GM10847 (cell line): ENCODE data around the gene DERL2.
A peak's percentile ranks its signal among the peaks of the same experiment; 100 is the strongest.

Experiments used
- POLR2A ChIP-seq: IDR thresholded peaks from 2 replicates; pipeline ENCODE4 v1.6.1; 2011; ENCODE audit not compliant: insufficient read length; ENCODE audit errors: extremely low read depth

DERL2 gene

DNA sequence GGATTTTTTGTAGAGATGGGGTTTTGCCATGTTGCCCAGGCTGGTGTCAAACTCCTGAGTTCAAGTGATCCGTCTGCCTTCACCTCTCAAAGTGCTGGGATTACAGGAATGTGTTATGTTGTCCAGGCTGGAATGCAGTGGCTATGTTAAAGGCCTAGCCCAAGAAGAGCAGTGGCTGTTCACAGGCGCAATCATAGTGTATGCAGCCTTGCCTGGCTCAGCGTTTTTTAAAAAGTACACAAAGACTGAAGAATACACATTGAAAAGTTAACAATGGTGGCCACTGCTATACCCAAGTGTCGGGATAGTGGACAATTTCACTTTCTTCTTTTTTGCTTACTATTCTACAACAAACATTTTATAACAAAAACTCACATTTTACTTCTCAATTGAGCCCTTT is 7.0 kb downstream of the DERL2 start:
- TF ChIP-seq POLR2A, result no peak

DNA sequence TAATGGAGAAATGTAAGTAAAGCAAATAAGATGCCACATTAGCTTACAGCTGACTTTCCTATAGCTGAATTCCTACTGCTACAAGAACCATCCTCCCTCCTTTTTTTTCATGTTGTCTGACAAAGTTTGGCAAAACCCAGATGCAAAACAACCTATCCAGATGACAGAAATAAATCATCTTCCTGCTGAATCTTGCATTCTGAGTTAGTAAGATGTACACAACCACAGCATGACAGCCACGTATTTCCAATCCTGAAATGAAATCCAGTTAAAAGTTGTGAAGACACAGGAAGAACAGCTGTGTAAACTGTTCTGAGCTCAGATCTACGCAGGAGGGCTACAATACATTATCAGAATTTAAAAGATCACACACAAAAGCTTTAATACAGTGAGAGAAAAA is 12.1 kb downstream of the DERL2 start:
- no peak for TF ChIP-seq POLR2A

DNA sequence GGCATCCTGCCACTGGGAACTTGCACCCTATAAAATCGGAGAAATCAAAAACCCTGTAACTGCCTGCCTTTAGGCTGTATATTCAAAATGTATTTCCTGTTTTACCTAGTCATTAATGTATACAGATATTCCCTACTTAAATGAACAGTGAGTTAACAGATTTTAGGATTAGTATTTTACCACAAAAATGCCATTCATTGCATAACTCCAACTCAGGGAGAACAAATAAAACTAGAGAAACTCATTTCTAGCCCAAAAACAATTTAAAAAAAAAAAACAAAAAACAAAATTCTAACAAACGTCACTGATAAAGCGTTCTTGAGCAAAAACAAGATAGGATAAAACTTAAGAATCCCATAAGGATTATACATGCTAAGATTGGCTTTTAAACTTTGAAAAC is 13.5 kb downstream of the DERL2 start:
- TF ChIP-seq POLR2A, result no peak

DNA sequence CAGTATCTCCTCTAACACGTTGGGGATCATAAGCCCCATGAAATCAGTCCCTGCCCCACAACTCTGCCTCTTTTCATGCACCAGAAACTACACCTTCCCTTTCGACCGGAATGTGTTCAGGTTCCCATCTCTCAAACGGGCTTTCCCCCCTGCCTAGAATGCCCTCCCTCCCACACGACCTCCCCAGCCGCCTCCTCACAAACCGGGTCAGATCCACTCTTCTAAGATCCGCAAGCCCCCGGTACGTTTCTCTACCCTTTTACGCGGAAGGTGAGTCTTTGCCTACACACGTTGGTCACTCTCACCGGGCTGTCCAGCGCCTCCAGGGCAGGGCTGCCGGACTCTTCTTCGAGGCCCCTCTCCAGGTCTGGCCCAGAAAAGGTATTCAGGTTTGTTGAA is 17.9 kb downstream of the DERL2 start:
- no peak for TF ChIP-seq POLR2A

DNA sequence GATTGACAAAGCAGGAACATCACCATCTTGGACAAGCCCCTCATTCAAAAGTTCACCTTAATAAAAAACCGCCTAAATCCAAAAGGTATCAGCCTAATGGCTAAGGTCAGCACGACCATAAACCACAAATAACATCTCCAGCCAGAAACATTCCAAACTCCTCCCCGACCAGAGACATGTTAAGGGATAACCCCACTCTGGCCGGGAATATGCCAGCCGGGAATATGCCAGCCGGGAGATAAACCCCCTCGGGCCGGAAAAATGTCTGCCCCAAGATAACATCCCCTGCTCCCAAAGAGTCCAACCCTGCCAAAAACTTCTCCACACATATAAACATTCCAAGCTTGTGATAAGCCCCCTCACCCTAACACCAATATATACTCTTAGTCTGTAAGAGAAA is 18.6 kb downstream of the DERL2 start:
- no peak for TF ChIP-seq POLR2A

DNA sequence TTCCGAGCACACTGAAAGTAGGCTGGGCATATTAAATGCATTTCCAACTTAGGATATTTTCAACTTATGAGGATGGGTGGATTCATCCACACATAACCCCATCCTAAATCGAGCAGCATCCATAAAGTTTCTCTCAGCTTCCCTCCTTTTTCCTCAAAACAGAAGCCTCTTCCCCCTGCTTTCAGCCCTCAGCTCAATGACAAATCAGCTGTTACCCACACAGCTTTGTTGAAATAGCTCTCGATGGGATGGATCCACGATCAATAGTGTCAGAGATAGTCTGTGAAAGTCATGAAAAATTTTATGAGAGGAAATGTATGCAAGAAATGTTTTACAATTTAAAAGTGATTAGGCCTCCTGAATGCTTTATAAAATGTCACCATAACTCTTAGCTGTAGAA is 19.7 kb downstream of the DERL2 start:
- no peak for TF ChIP-seq POLR2A

DNA sequence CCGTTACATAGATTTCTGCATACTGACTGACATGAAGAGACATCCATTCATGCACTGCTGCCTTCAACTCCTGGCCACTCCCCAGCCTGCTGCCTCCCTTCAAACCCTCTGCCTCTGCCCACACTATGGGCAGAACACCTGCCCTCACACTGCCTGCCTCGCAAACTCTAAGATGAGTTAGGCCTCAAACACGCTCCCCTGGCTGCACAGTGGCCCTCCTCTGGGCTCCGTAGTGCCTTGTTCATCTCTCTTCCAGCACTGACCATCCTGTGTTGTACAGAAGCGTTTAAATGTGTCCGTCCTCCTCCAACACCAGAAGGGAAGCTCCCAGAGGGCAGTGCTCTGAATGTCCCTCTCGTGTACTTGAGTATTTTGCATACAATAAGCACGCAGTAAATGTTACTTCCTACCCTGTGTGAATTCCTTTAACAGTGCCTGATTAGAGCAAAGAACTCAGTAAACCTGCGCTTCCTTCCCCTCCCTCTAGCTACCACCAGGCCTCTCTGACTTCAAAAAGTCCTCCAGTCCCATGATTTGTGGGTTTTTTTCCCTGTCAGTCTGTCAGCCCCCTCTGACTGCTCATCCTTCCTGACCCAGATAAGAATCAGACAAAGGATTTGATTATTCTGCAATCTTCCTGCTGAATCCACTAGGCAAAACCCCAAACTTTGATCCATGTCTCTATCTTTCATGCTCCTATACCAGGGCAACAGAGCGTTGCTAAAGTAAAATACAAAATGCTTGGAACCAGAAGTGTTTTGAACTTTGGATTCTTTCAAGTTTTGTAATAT is 21.1 kb downstream of the DERL2 start:
- TF ChIP-seq POLR2A, result no peak

DNA sequence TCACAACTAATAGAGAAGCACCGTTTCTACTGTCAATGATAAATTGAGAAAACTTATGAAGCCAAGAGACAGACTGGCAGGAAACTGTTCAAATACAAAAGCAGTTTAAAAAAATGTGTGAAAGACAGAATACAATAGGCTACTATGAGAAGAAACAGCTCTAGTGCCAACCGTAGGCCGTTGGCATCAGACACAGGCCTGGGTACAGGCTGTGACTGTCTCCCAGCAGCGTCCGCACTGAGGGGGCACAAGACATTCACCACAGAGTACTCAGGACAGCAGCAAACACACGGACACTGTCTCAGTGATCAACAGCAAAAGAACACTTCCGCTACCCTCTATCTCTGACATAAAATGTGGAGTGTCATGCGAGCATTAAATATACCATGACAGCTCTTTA is 39.2 kb downstream of the DERL2 start:
- no peak for TF ChIP-seq POLR2A

DNA sequence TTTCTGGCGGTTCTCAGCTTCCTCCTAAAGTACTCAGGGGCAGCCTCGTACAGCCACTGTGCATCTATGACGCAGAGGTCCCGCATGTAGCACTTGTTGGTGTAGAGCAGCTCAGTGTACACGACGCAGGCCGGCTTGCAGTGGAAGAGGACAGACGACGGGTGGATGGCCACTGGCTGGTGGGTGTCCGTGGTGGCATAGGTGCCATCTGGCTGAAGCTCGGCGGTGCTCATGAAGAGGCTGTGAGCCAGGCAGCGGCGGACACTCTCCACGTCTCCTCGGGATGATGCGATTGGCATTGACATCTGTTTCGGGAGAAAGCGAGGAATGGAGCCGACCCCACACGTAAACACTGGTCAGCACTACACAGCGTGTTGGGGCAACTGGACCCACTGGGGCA is 41.8 kb downstream of the DERL2 start:
- TF ChIP-seq POLR2A, result no peak

DNA sequence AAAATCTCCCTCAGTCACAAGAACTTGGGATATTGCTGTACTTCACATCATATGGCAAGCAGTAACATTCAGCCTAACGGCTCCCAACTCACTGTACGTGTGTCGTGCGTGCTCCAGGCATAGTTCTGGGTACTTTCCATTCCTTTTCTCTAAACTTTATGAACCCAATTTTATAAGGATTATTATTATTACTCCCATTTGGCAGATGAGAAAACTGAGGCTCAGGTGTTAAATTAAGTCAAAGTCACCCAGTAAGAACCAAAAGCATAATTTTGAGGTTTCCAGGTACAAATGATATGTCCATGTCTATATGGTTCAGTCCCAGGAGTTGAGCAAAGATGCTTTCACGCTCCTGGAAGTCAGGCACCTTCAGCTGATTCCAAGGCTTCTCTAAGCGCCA is 42.2 kb downstream of the DERL2 start:
- TF ChIP-seq POLR2A, result no peak

DNA sequence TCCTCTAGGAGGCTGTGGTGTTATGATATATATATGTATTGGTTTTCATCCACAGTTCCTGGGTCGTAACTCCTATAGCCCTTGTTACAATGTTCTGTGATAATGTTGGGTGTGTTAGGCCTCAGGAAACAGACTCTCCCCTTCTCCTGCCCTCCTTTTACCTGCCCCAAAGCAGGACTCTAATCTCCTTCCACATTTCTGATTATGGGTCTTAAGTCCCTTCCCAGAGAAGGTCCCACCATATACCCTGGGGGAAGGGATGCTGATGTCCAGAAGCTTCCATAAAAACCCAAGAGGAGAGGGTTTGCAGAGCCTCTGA is 46.6 kb downstream of the DERL2 start:
- no peak for TF ChIP-seq POLR2A

DNA sequence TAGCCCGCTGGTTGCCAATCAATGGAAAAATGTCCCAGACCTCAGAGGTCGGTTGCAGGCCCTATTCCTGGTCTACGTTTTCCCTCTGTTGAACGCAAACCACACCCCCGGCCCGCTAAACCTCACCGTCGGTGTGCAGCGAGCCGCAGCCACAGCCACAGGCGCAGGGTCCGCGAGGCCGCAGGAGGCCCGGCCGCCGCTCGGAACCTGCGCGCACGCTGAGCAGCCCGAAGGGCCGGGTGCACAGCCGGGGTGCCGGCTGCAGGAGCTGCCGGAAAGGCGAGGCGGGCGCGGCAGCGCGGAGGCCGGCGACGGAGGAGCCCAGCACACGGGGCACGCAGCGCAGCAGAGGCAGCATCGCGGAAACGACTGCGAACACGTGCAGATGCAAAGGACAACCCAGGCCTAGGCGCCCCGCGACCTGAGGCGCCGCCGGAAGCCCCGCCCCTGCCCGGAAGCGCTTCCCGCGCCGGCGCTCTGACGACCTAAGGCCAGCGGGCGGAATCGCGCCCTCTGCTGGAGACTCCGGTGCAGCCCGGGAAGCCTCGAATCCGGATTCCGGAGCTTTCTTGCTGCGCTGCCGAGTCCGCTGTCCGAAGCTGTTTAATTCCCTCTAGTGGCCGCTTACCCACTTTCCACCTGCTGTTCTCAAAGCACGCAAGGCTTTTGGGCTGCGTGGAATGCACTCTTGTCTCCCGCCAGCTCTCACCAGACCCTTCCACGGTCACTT is 47.1 kb downstream of the DERL2 start, which contains the start of gene C1QBP:
Gene C1QBP (minus strand): TSS at position 440 of the 730 bp plus-strand sequence. CDS start 82 bp downstream, at position 358.
- peak; percentile 70 for TF ChIP-seq POLR2A

DNA sequence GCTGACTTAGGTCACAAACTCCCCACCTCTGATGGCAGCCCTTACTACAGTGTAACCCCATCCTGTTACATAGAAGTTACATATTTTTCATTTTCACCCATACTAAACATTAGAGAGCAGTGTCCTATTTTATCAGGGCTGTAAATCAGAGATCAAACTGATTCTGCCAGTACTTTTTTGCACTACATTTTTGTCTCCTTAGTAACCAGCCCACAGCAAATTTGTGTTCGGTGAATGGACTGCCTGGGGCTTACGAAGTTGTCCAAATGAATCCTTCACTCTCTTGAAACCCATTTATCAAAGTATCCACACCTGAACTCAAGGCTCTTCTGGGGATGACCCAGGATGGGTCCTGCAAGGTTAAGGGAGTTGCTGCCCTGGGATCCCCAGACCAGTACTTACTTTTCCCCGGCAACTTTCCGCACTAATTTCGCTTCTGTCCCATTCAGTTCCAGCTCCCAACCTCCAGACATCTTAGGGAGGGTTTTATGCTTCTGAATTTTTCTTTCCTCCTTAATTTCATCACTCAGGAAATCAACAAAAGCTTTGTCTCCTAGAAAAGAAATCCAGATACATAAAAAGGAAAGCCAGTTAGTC is 48.2 kb downstream of the DERL2 start:
- no peak for TF ChIP-seq POLR2A

DNA sequence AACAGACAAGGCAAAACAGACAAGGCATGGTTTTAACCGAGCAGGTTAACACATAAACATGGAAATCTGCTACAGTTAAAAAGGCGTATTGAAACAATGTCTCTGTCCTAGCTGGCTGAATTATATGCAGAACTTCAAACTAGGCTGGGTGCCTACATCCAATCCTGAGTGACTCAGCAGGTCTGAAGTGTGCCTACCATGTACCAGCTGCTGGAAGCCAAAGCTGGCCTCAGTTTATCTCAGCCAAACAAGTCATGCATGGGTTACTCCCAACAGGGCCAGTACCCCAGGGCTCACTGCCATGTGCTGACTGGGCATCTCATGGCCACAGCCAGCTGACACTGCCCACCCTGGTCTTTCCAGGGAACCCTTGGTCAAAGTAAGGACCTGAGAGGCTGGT is 51.0 kb downstream of the DERL2 start:
- TF ChIP-seq POLR2A, result no peak

DNA sequence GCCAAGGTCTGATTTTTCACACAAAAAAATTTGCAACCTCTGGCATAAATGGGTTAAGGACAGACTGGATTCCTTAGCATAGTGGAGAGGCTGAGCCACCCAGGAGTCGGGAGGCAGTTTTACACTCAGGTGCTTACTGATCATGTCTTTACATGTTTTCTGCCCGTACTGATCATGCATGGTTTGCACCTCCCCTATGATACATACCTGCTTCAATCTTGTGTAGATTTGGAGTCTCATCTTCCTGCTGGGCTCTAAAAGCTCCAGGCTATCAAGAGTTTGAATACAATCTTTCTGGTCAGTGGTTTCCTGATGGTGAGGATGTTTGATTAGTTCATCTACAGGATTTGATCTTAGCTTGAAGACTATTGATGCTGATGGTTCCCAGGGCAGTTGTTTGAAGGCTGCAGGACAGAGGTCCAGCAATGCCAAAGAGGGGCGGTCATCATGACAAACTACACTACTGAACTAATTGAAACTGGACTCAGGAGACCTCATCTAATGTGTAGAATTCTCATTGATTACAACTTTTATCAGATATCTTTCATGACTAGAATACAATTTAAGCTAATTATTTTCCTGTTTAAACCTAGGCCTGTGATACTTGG is 53.9 kb downstream of the DERL2 start:
- TF ChIP-seq POLR2A, result no peak

DNA sequence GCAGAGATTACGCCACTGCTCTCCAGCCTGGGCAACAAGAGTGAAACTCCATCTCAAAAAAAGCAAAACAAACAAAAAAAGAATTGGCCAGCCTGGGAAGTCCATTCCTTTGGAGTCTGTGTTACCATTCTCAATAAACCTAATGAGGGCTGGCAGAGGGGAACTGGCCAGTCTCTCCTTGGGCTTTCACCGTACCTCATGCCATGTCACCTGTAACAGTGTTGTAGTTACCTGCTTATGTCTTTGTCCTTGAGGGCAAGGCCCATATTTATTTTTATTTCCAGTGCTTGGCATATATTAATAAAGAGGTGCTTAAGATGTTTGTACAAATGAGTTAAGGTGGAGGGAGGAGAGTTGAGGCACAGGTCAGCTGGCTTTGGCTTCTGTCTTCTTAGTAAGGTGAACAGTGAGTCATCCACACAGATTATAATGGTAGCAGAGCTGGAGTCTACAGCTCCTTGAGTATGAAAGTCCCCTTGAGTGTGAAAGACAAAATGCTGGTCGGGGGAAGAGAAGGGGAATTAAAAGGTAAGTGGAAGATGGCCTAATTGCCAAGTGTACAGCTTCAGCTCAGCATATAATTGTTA is 55.5 kb downstream of the DERL2 start:
- TF ChIP-seq POLR2A, result no peak

DNA sequence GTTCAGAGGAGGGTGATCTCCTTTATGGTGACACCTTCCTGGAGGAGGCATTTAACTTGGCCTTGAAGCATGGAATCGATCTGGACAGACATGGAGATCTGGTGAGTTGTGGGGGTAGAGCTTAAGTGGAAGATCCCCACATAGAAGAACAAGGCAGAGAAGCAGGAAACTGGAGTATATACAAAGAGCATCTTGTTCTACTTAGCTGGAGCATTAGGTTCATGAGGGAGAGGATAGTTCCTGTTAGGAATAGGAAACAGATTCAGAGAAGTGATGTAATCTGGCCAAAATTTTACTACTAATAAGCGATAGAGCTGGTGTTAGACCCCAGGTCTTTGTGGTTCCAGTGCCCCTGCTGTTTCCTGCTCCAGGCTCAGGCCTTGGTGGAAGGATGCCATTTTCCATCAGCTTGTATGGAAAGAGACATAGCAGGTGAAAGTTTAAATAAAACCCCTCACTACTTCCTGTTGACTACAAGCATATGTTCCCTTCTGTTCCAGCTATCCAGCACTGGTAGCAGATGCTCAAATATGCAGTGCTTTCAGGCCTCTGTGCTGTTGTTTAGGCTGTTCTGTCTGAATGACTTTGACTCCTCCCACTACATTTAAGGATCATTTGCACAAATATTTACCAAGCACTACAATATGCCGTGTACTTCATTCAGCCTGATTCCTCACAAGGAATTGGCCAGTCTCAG is 56.6 kb downstream of the DERL2 start:
- TF ChIP-seq POLR2A, result no peak
